ENCODE data around the gene HHEX.
A peak's percentile ranks its signal among the peaks of the same experiment; 100 is the strongest.

HHEX gene

DNA sequence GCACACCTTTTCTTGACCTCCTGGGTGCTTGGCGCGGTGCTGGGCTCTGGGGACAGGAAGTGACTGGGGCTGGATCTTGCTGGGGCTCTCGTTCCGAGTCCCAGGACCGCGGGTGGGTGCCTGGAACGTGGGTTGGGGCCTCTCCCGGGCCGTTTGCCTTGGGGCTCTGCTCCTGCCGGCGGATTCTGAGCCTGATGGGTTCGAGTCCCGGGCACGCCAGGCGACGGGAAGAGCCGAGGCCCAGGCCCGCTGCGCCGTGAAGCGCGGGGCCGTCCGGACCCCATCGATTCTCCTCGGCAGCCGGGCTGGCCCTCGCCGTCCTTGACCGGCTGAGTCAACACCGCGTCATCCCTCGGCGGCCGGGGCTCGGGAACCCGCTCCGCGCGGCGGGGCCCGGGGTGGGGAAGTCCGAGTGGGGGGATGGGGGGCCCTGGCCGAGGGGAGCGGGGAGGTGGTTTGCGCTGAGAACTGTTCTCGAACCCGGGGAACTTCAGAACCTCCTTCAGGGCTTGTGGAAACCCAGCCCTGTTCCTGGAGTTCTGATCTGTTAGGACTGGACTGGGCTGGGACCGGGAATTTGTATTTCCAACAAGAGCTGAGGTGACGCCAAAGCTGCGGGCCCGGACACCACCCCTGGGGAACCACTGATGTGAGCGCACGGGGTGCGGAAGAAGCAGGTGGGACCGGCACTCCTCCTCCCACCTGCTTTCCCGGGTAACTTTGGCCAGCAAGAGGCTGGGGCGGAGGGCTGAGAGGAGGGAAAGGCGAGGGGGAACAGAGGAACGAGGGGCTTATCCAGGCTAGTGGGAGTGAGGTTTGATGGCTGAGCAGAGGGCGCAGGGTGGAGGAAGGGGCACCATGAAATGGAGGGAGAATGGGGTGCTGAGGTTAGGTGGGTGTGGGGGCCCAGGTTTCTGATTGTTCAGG is 6.2 kb downstream of the HHEX start:
- DNase-seq = no peak

- DNase-seq = no peak
Observed at GRCh38 chr10:92696606-92697383, 7.0 kb downstream of the HHEX start.

DNA sequence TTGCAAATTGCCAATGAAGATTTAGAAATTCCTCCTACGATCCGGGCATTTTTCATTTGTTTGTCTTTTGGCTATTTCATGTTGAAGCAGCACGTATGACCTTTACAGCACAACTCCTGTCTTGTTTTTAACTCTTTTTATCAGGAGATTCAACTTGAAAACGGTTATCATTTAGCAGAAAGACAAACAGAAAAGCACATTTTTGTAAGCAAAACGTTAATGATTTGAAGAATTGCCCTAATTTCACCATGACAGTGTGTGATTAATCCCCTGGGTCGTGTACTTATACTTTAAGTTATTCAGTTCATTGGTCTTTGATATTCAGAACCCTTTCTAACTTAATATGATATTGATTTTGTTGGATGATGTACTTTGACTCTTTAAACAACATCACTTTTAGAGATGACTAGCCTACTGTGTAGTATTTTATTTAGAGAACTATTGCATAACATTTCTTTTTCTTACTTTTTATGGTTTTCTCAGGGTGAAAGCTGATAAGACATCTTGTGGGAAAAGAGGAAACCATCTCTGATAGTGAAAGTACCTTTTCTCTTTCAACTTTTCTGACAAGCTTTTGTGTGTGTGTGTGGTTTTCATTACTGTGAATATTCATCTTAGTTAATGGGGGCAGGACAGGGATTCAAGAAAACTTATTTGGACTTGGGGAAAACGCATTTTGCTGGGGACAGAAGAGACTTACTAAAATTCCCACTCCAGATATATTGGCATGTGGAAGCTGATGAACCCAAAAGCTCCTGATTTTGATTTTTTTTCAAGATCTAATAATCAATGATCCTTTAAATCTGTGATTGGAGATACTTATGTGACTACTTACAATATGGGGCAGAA is 8.1 kb downstream of the HHEX start:
- no peak for DNase-seq

DNA sequence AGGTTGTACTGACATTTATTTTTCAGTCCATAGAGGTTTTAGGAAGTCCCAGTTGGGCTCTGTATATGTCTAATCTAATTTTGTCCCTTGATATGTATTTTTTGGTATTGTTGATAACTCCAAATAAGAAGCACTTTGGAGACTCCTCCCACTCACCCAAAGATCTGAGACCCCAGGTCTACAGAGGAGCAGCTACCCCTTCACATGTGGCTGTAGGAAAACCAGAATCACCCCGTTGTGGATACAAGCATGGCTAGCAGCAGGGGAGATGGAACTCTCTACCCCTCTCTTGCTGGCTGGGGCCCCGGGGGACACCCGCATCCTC is 9.4 kb downstream of the HHEX start:
- no peak for DNase-seq

DNA sequence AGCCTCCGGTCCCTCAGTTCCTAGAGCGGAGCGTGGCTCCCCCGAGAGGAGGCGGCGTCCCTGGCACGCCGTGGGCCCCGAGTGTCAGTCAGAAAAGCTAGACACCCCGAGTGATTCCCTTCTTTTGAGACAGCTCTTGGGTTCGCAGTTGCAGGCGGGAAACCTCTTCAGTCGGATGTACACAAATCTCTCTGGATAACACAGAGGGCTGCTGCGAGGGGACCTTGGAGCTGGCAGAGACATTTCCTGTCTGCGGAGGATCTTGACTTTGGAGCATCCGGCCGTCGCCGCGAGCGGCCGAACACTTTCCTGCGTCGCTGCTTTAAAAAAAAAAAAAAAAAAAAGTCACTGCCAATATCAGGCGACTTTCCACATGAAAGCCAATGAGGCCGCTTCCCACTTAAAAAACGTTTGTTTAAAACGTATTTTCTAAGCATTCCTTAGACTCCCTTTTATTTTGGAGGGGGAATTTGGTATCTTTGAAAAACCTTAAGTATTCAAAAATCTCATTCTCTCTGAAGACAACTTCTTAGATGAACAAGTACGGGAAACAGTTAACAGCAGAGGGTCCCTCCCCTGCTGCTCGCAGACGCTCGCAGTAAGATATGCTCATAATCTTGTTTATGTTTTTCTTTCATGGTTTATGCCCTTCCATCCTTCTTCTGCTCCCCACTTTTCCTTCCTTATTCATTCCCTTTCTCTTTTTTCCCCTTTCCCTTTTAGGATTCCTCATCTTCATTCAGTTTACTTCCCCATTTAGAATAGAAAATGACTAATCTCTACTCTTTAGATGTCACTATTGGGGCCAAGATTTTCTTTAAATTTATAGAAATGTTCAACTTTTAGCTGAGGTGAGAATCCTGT is 10.0 kb downstream of the HHEX start:
- DNase-seq = peak in 1 of 2 experiments; percentile 38

DNA sequence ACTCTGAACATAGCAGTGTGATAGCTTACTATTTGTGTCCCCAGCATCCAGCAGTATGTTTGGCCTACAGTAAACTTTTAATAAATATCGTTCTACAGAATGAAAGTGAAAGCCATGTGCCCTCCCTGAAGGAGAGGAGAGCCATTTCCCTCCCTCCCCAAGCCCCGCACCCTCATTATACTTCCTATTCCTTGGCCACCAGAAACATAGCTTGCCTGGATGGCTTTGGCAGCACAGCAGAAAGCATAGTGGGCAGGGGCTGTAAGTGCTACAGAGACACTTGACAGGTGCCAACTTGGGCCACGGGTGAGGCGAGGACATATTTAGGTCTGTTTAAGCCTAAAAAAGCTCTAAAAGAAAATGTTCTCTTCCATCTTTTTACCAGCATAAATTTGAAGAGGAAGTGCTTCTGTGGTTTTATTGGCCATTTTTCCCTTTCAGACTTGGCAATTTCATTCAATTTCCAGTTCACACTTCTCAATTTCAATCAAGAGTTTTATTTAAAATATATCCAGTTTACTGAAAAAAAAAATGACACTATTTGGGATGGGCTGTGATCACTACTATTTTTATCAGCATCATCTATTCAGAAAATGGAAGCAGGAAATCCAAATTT is 12.7 kb downstream of the HHEX start:
- DNase-seq = no peak

DNA sequence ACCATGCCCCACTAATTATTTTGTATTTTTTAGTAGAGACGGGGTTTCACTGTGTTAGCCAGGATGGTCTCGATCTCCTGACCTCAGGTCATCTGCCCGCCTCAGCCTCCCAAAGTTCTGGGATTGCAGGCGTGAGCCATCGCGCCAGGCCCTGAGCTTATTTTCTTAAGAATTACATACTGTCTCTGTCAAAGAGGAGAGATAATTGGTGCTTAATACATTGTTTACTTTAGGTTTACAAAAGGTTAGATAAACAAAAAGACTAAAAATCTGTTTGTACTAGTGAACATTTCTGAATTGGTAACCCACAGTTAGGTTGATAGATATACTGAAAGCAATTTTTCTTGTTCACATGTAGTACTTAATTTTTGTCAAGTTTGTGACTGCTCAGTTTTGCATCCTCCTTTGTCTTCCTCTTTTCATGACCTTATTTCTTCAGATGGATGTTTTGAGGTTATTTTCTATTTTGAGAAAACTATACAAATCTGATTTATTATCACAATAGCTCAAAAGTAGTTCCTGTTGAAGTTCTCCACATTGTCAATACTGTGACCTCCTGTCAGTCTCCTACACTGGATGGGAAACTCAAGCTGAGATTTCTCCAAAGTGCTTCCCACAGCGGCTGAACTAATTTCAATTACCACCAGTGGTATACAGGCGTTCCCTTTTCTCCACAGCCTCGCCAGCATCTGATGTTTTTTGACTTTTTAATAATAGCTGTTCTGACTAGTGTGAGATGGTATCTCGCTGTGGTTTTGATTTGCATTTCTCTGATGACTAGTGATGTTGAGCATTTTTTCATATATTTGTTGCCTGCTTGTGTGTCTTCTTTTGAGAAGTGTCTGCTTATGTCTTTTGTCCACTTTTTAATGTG is 22.5 kb downstream of the HHEX start:
- DNase-seq = peak in 1 of 2 experiments; percentile 32

DNA sequence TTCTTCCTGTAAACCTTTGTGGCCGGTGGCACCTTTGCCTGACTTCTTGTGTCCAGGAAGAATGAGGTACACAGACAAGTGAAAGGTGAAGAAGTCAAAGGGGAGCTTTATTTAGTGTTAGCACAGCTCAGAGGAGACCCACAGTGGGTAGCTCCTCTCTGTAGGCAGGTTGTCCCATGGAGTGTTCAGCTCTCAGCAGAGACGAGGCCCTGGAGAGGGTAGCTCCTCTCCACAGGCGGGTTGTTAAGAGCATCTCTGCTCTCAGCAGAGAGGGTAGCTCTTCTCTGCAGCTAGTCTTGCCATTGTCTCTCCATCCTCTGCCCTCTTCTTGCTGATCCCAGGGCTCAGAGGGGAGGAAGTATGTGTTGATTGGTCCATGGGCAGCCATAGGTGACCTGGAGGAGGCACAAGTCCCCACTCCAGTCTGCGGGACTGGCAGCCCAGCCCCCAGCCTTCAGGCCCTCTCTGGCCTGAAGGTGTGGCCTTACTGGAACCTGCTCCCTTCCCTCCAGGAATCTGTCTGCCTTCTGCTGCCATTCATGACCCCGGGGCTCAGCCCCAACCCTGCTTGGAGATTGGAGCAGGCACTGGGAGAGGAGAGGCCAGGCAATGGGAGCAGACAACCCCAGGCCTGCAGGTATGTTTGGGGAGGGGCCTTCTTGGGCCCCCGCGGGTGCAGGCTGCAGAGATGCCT is 24.5 kb downstream of the HHEX start:
- no peak for DNase-seq

DNA sequence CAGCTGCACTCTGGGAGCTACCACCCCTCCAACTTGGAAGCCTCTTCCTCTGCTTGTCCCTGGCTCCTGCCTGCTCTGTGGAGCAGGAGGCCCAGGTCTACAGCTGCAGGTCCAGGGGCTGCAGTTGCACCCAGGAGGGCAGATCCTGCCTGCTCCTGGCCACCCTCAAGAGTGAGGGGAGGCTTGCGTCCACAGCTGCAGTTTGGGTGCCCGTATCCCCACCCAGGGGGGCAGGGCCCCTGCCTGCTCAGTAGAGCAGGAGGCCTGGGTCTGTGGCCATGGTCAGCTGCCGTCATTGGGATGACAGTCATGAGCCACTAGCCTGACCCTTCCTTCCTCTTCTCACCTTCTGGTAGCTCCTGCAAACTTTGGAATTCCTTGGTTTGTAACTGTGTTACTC is 25.1 kb downstream of the HHEX start:
- no peak for DNase-seq

DNA sequence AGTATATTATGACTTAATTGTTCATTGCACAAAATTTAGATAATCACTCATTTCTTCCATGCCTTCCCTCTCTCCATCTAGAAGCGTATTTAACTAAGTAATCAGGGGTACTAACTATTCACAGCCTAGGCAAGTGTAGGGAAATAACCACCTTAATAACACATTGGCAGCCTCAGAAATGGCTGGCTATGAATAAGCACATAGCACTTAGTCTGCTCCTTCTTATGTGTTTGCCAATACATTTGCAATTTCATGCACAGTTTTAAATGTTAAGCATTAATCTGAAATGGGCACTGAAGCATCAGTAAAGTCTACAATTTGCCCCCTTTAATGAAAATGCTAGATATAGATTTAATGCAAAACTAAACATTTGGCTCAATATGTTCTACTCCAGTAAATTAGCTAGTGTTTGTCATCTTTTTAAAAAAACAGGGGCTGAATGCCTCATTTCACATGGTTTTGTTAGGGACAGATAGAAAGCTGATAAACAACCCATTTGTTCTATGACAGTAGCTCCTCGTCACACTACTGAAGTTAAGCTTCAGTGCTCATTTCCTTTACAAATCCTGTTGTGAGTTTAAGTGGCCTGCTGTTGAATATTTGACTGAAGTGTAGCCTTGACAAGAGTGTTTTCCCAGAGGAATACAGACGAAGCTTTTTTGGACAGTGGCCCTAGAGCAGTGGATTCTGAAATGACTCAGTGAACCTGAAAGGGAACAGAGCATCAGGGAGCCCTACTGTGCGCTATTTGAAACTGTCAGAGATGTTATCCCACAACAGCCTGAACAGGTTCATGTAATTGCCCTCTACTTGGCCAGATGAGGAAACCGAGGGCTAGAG is 30.5 kb downstream of the HHEX start:
- DNase-seq = peak in 1 of 2 experiments; percentile 4

- DNase-seq = no peak
Observed at GRCh38 chr10:92720831-92721165, 31.0 kb downstream of the HHEX start.

GRCh38 chr10:92722349-92722748 is 32.6 kb downstream of the HHEX start:
- no peak for DNase-seq

- no peak for DNase-seq
Observed at GRCh38 chr10:92727141-92727540, 37.4 kb downstream of the HHEX start.

GRCh38 chr10:92727550-92727949 is 37.8 kb downstream of the HHEX start:
- no peak for DNase-seq

- no peak for DNase-seq
Observed at GRCh38 chr10:92729886-92730285, 40.1 kb downstream of the HHEX start.

- DNase-seq = no peak
Observed at GRCh38 chr10:92732958-92733357, 43.2 kb downstream of the HHEX start.

- no peak for DNase-seq
Observed at GRCh38 chr10:92734301-92734700, 44.5 kb downstream of the HHEX start.

GRCh38 chr10:92735938-92736337 is 46.2 kb downstream of the HHEX start:
- no peak for DNase-seq

- no peak for DNase-seq
Observed at GRCh38 chr10:92737484-92737883, 47.7 kb downstream of the HHEX start.
